ENCODE data around the gene EPS8L3. TPM values are rescaled to one million over a fixed set of nuclear protein-coding genes. Genes with fewer than 3 reads are reported as not detected.

Gene EPS8L3
- total RNA-seq, 1 experiment from 2014 or later = not detected

GRCh38 chr1:109730666-109731065 is 33.1 kb downstream of the EPS8L3 start:
- CTCF ChIA-PET = no interaction called here
- H3K27me3 ChIP-seq (ENCODE audit: control insufficient read depth, insufficient read depth, low read length) = no peaks in the 10 kb centered on the region
- ATAC-seq (no peak), DNase-seq (ENCODE audit: low read depth, low spot score) (no peak)
- BruUV-seq (replicated peaks) = no TSS peak
- POLR2A ChIA-PET = no interaction called here
- intact Hi-C loops (cut with micrococcal nuclease; ENCODE audit: unreplicated experiment) (no loop called here), in situ Hi-C loops (cut with HindIII; ENCODE audit: low pct_unique_long_range_greater_than_20kb, low sequenced_read_pairs) (no loop called here)
- no peak overlapping the region for H3K4me3 ChIP-seq (ENCODE audit: low read depth in 2 of 2, low read length in 2 of 2)
- peaks cover 3% of the 10 kb centered on the region; the same call in 1 of the 2 replicates for H3K4me1 ChIP-seq (ENCODE audit: control insufficient read depth, insufficient read depth, low read length)
- H3K27ac ChIP-seq (ENCODE audit: low read length) = no peak overlapping the region
- TF ChIP-seq REST (IDR thresholded peaks at IDR 0.05; ENCODE audit: insufficient read depth in 1 of 2, low read depth in 2 of 2, low read length in 1 of 2) (no peak), POLR2AphosphoS5 (IDR thresholded peaks at IDR 0.05; ENCODE audit: low read depth, low read length) (no peak), CTCF (IDR thresholded peaks at IDR 0.05) (no peak), SIN3A (IDR thresholded peaks at IDR 0.05; ENCODE audit: borderline replicate concordance, insufficient read depth, low read depth, low read length) (no peak), TCF7L2 (IDR thresholded peaks at IDR 0.05; ENCODE audit: low read depth, low read length) (no peak)
- H3K36me3 ChIP-seq (ENCODE audit: control insufficient read depth, insufficient read depth, low read length) = no peaks in the 10 kb centered on the region
- H3K9me3 ChIP-seq (ENCODE audit: control insufficient read depth, insufficient read depth, low read depth, low read length) = peaks cover 2% of the 10 kb centered on the region; the same call in 1 of the 2 replicates

GRCh38 chr1:109728870-109729269 is 34.9 kb downstream of the EPS8L3 start:
- no peak overlapping the region for H3K27ac ChIP-seq (ENCODE audit: low read length)
- intact Hi-C loops (cut with micrococcal nuclease; ENCODE audit: unreplicated experiment) = no loop called here
- no peak overlapping the region for H3K4me3 ChIP-seq (ENCODE audit: low read depth in 2 of 2, low read length in 2 of 2)
- CTCF ChIA-PET = no interaction called here
- DNase-seq (ENCODE audit: low read depth, low spot score) (no peak), ATAC-seq (no peak)
- no TSS peak for BruUV-seq (replicated peaks)
- H3K9me3 ChIP-seq (ENCODE audit: control insufficient read depth, insufficient read depth, low read depth, low read length) = peaks cover 2% of the 10 kb centered on the region; the same call in 1 of the 2 replicates
- TF ChIP-seq REST (IDR thresholded peaks at IDR 0.05; ENCODE audit: insufficient read depth in 1 of 2, low read depth in 2 of 2, low read length in 1 of 2) (no peak), POLR2AphosphoS5 (IDR thresholded peaks at IDR 0.05; ENCODE audit: low read depth, low read length) (no peak)
- H3K36me3 ChIP-seq (ENCODE audit: control insufficient read depth, insufficient read depth, low read length) = no peaks in the 10 kb centered on the region
- POLR2A ChIA-PET = no interaction called here
- H3K27me3 ChIP-seq (ENCODE audit: control insufficient read depth, insufficient read depth, low read length) = no peaks in the 10 kb centered on the region
- peaks cover 3% of the 10 kb centered on the region; the same call in 1 of the 2 replicates for H3K4me1 ChIP-seq (ENCODE audit: control insufficient read depth, insufficient read depth, low read length)
- in situ Hi-C loops (cut with HindIII; ENCODE audit: low pct_unique_long_range_greater_than_20kb, low sequenced_read_pairs) = no loop called here
